ENCODE results near the gene MGP. TPM values are rescaled to one million over a fixed set of nuclear protein-coding genes. Genes with fewer than 3 reads are reported as not detected.

The MGP gene
- total RNA-seq, 1 experiment from 2014 or later = 79.8 TPM

DNA sequence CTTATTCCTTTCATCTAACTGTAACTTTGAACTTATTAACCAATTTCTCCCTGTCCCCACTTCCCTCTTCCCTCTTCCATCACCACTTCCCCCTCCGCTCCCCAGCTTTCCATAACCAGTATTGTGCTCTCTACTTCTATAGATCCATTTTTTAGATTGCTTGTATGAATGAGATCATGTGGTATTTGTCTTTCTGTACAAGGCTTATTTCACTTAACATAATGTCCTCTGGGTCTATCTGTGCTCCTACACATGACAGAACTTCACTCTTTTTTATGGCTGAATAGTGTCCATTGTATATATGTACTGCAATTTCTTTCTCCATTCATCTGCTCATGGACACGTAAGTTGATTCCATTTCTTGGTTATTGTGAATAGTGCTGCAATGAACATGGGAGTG lies 38.3 kb upstream of the MGP start:
- intact Hi-C loops (cut with micrococcal nuclease; ENCODE audit: unreplicated experiment) = no loop called here
- Histone ChIP-seq H3K27me3 (ENCODE audit: insufficient read depth, low read depth) (no peaks in the 10 kb centered on the region), H3K36me3 (ENCODE audit: low read depth) (no peaks in the 10 kb centered on the region), H3F3A (ENCODE audit: insufficient read depth, low read depth) (peaks cover 6% of the 10 kb centered on the region; the same call in 1 of the 2 replicates), H4K20me1 (ENCODE audit: insufficient read depth) (no peaks in the 10 kb centered on the region), H3K27ac (no peak overlapping the region), H3K4me2 (no peak overlapping the region), H3K79me2 (ENCODE audit: low read depth) (0 out of 2 replicates have a peak, but pooled peaks cover 7% of the 10 kb centered on the region), H3K4me1 (replicated peaks; ENCODE audit: insufficient read depth) (peaks cover 22% of the 10 kb centered on the region), H2AFZ (no peak overlapping the region), H3K9me2 (ENCODE audit: insufficient read depth) (no peaks in the 10 kb centered on the region), H3K9me3 (ENCODE audit: insufficient read depth, low read depth) (peaks cover 16% of the 10 kb centered on the region; the same call in 1 of the 2 replicates), H3K4me3 (no peak overlapping the region)
- ChIA-PET POLR2A (ENCODE audit: unreplicated experiment) (no interaction called here), CTCF (no interaction called here)
- no TSS peak for BruUV-seq (replicated peaks)
- no peak for TF ChIP-seq CTCF (conservative IDR thresholded peaks at IDR 0.05)
- TF ChIP-seq EZH2 (IDR thresholded peaks at IDR 0.05; ENCODE audit: low read depth) = no peak
- no peak for DNase-seq

DNA sequence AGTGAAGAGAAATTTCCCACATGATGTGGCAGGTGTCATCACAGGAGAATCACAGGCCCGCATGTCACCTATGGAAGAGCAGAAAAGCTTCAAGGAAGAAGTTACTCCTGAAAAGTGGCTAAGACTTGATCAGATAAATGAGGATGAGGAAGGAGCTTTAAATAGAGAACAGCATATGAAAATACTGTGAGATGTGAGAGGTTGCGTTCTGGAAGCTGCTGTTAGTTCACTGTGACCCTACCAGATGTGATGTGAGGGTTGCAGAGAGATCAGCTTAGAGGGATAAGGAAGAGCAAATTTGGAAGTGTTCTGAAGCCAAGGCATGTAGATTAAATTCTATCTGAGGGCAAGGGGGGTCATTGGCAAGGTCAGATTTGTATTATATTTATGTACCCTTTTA lies 35.6 kb upstream of the MGP start:
- ChIA-PET CTCF (no interaction called here), POLR2A (ENCODE audit: unreplicated experiment) (no interaction called here)
- Histone ChIP-seq H3K27me3 (ENCODE audit: insufficient read depth, low read depth) (no peaks in the 10 kb centered on the region), H3K9me2 (ENCODE audit: insufficient read depth) (no peaks in the 10 kb centered on the region), H3K4me1 (replicated peaks; ENCODE audit: insufficient read depth) (no peaks in the 10 kb centered on the region), H2AFZ (no peak overlapping the region), H3K4me3 (no peak overlapping the region), H4K20me1 (ENCODE audit: insufficient read depth) (no peaks in the 10 kb centered on the region), H3K27ac (no peak overlapping the region), H3K79me2 (ENCODE audit: low read depth) (no peaks in the 10 kb centered on the region), H3K4me2 (no peak overlapping the region), H3F3A (ENCODE audit: insufficient read depth, low read depth) (no peaks in the 10 kb centered on the region), H3K9me3 (ENCODE audit: insufficient read depth, low read depth) (peaks cover 16% of the 10 kb centered on the region; the same call in 1 of the 2 replicates), H3K36me3 (ENCODE audit: low read depth) (no peaks in the 10 kb centered on the region)
- intact Hi-C loops (cut with micrococcal nuclease; ENCODE audit: unreplicated experiment) = no loop called here
- TF ChIP-seq EZH2 (IDR thresholded peaks at IDR 0.05; ENCODE audit: low read depth) = no peak
- no peak for TF ChIP-seq CTCF (conservative IDR thresholded peaks at IDR 0.05)
- no peak for DNase-seq
- no TSS peak for BruUV-seq (replicated peaks)

GRCh38 chr12:14920475-14921126 lies 34.9 kb upstream of the MGP start:
- ChIA-PET CTCF (interaction anchor here (0.7 kb wide), 1 partner anchor 118 kb away, joined by 5 read pairs; no protein-coding TSS in a partner anchor), POLR2A (ENCODE audit: unreplicated experiment) (interaction anchor here (0.6 kb wide), 1 partner anchor 972 kb away, joined by 6 read pairs; no protein-coding TSS in a partner anchor)
- Histone ChIP-seq H3K79me2 (ENCODE audit: low read depth) (no peaks in the 10 kb centered on the region), H3K4me2 (no peak overlapping the region), H3K4me3 (no peak overlapping the region), H3K9me3 (ENCODE audit: insufficient read depth, low read depth) (peaks cover 16% of the 10 kb centered on the region; the same call in 1 of the 2 replicates), H3K27me3 (ENCODE audit: insufficient read depth, low read depth) (no peaks in the 10 kb centered on the region), H3K4me1 (replicated peaks; ENCODE audit: insufficient read depth) (no peaks in the 10 kb centered on the region), H3K36me3 (ENCODE audit: low read depth) (no peaks in the 10 kb centered on the region), H3K9me2 (ENCODE audit: insufficient read depth) (no peaks in the 10 kb centered on the region), H2AFZ (no peak overlapping the region), H4K20me1 (ENCODE audit: insufficient read depth) (no peaks in the 10 kb centered on the region), H3K27ac (no peak overlapping the region), H3F3A (ENCODE audit: insufficient read depth, low read depth) (no peaks in the 10 kb centered on the region)
- intact Hi-C loops (cut with micrococcal nuclease; ENCODE audit: unreplicated experiment) = no loop called here
- no peak for DNase-seq
- TF ChIP-seq CTCF (conservative IDR thresholded peaks at IDR 0.05) (no peak), EZH2 (IDR thresholded peaks at IDR 0.05; ENCODE audit: low read depth) (no peak)
- BruUV-seq (replicated peaks) = no TSS peak

All from PC-9 (cell line).